Measurements from ENCODE around the gene DNASE1L3.

GRCh38 chr3:58249358-58250092, 38.8 kb upstream of the DNASE1L3 start:
- TF ChIP-seq CTCF (IDR thresholded peaks at IDR 0.05) (no peak), POLR2A (IDR thresholded peaks at IDR 0.05) (no peak), POLR2AphosphoS5 (IDR thresholded peaks at IDR 0.05) (no peak)

Measured in prostate gland (tissue), 2 donors.